PC-3 (cell line): ENCODE data around the gene CD1B. TPM values are rescaled to one million over a fixed set of nuclear protein-coding genes. Genes with fewer than 3 reads are reported as not detected.
"Not testable (repeated sequence)": the region's sequence is repeated elsewhere in the genome, so short reads cannot be mapped to it uniquely, and the experiment has no call there.

ENCODE experiments used
- ATAC-seq: fragments of 200-7000 bp; cut with Tn5 transposase; 2 replicates; pipeline ENCODE4 v1.9.1; 2020; ENCODE audit warnings: mild to moderate bottlenecking, moderate library complexity
- Bru-seq: library from RNA; stranded (reverse); fragments of 400-500 nt; gene quantifications from one replicate; lab custom pipeline; 2021; lab: Mats Ljungman, UMichigan
- BruChase-seq, 2 experiments: library from RNA; stranded (reverse); fragments of 400-500 nt; gene quantifications; one replicate each; lab custom pipeline; 2021; lab: Mats Ljungman, UMichigan
- BruUV-seq: library from RNA; stranded (reverse); fragments of 400-500 nt; replicated peaks from 2 replicates; lab custom pipeline; 2021; lab: Mats Ljungman, UMichigan
- CTCF ChIA-PET: fragments of 300-600 bp; sonication (Branson Sonifier 250); formaldehyde crosslinking; loops from one replicate; lab custom pipeline; 2022; ENCODE audit warnings: antibody characterized with exemption; lab: Charles Lee
- POLR2A ChIA-PET: fragments of 300-600 bp; sonication (Branson Sonifier 250); formaldehyde crosslinking; loops from one replicate; lab custom pipeline; 2022; ENCODE audit warnings: antibody characterized with exemption; ENCODE audit not compliant: unreplicated experiment; lab: Charles Lee
- DNase-seq: peaks from one replicate; pipeline ENCODE4 v3.0.0-alpha.2; 2015
- H2AFZ ChIP-seq: fragments of 300-600 bp; sonication (generic); 2 replicates; pipeline ENCODE4 v1.6.0; 2016; ENCODE audit warnings: antibody characterized with exemption, low read length
- H3F3A ChIP-seq: fragments of 300-600 bp; sonication (generic); one replicate; pipeline ENCODE4 v1.6.0; 2017; ENCODE audit warnings: antibody characterized with exemption, low read length, control low read depth, mild to moderate bottlenecking; ENCODE audit not compliant: unreplicated experiment
- H3K27ac ChIP-seq: fragments of 300-600 bp; sonication (generic); 2 replicates; pipeline ENCODE4 v1.5.1; 2016; ENCODE audit warnings: mild to moderate bottlenecking, low read length
- H3K27me3 ChIP-seq: fragments of 300-600 bp; sonication (generic); 2 replicates; pipeline ENCODE4 v1.6.1; 2016; ENCODE audit warnings: low read length, mixed read lengths
- H3K36me3 ChIP-seq: fragments of 300-600 bp; sonication (generic); 2 replicates; pipeline ENCODE4 v1.6.1; 2016; ENCODE audit warnings: low read depth, mixed run types, low read length, mixed read lengths
- H3K4me1 ChIP-seq: fragments of 300-600 bp; sonication (generic); 2 replicates; pipeline ENCODE4 v1.5.1; 2016; ENCODE audit warnings: low read length; ENCODE audit not compliant: insufficient read depth
- H3K4me2 ChIP-seq: fragments of 300-600 bp; sonication (generic); 2 replicates; pipeline ENCODE4 v1.6.0; 2016; ENCODE audit warnings: low read length
- H3K4me3 ChIP-seq: fragments of 300-600 bp; sonication (generic); 2 replicates; pipeline ENCODE4 v1.5.1; 2016; ENCODE audit warnings: mild to moderate bottlenecking, low read length, mixed read lengths
- H3K79me2 ChIP-seq: fragments of 300-600 bp; sonication (generic); 2 replicates; pipeline ENCODE4 v1.6.1; 2017; ENCODE audit warnings: low read length, mixed read lengths
- H3K9ac ChIP-seq: fragments of 300-600 bp; sonication (generic); 2 replicates; pipeline ENCODE4 v1.6.0; 2016; ENCODE audit warnings: mild to moderate bottlenecking, low read length
- H3K9me2 ChIP-seq: fragments of 300-600 bp; sonication (generic); replicated peaks from 2 replicates; pipeline ENCODE4 v1.6.1; 2016; ENCODE audit warnings: mixed run types, low read length, mixed read lengths
- H3K9me3 ChIP-seq: fragments of 300-600 bp; sonication (generic); 2 replicates; pipeline ENCODE4 v1.6.1; 2016; ENCODE audit warnings: low read length, mixed read lengths
- H4K20me1 ChIP-seq: fragments of 300-600 bp; sonication (generic); 2 replicates; pipeline ENCODE4 v1.6.1; 2016; ENCODE audit warnings: low read length, mixed read lengths
- EZH2 ChIP-seq: fragments of 300-600 bp; sonication (generic); IDR thresholded peaks from one replicate; pipeline ENCODE4 v1.6.1; 2017; ENCODE audit warnings: antibody characterized with exemption, mild to moderate bottlenecking, low read length; ENCODE audit not compliant: unreplicated experiment
- EZH2phosphoT487 ChIP-seq: fragments of 300-600 bp; sonication (generic); IDR thresholded peaks from 2 replicates; pipeline ENCODE4 v1.6.1; 2018; ENCODE audit warnings: mild to moderate bottlenecking, antibody characterized with exemption, low read length, borderline replicate concordance
- intact Hi-C: fragments of 100-400 bp; cut with micrococcal nuclease; formaldehyde crosslinking; loops from 2 replicates; pipeline ENCODE4 v1.9.0; 2023
- long read RNA-seq: library from polyadenylated mRNA; unstranded; transcript quantifications from one replicate; pipeline ENCODE4 v2.0.0, GENCODE V29; 2021; ENCODE audit not compliant: unreplicated experiment
- total RNA-seq: library from RNA; depleted of rRNA; stranded (reverse); fragments of >200 nt; gene quantifications from 2 replicates; pipeline ENCODE4 v1.2.3, GENCODE V29; 2014; rRNA removed
- TF ChIP-seq, protein P1 (sequence below): fragments of 300-600 bp; sonication (generic); conservative IDR thresholded peaks from 2 replicates; pipeline ENCODE4 v1.5.1; 2017; ENCODE audit warnings: antibody characterized with exemption, low read depth, mild to moderate bottlenecking, low read length

CD1B gene
- total RNA-seq (not detected in 2 replicates), Bru-seq, nascent RNA (not detected), BruChase-seq, experiment 1, labeled RNA remaining after a 6-hour chase (not detected), BruChase-seq, experiment 2, labeled RNA remaining after a 2-hour chase (not detected)
- long read RNA-seq, result 0 reads

DNA sequence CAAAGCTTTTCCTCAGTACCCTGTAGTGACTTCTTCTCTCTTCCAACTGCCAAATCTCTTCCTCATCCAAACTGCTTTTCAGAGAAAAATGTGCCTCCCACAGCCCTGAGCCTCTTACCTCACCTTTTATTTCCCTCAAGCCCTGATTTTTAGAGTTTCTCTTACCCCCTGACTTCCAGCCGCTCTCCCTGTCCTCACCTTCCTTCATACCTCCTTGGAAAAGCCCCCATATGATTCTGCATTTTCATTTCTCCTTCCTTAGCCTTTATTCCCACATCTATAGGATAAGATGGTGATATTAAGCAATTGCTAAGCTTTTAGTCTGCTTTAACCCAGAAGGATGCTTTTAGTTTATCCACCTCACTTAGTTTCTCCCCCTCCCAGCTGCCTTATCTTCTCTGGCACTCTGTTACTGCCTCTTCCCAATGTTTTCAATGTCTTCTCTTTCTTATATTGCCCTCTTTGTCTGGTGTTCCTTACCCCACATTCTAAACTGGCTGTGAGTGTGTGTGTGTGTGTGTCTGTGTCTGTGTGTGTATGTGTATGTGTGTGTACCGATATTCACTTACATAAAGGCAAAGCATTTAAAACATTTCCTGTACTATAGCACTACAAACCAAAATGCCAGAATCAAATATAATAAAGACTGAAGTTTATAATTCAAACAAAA, at the start of gene CD1B:
Gene CD1B, minus strand, starts transcription at position 51 of the 670 bp plus-strand sequence. CDS start 108 bp downstream, outside the sequence.
- Histone ChIP-seq H3K9me2 (no peaks in the 10 kb centered on the region), H3F3A (no peaks in the 10 kb centered on the region), H3K4me2 (no peak within 1 kb of the TSS), H3K79me2 (no peaks in the 10 kb centered on the region), H4K20me1 (no peaks in the 10 kb centered on the region), H2AFZ (no peak within 1 kb of the TSS), H3K27me3 (peaks cover 20% of the 10 kb centered on the region), H3K36me3 (no peaks in the 10 kb centered on the region), H3K4me3 (no peak within 1 kb of the TSS), H3K9me3 (0 out of 2 replicates have a peak, but pooled peaks cover 4% of the 10 kb centered on the region), H3K27ac (no peak within 1 kb of the TSS), H3K9ac (no peak within 1 kb of the TSS), H3K4me1 (no peaks in the 10 kb centered on the region)
- no peak for DNase-seq
- ChIA-PET POLR2A (no interaction called here), CTCF (no interaction called here)
- BruUV-seq, result no TSS peak
- ATAC-seq, result no peak
- intact Hi-C loops, result no loop called here
- TF ChIP-seq EZH2phosphoT487 (no peak), EZH2 (no peak)
- TF ChIP-seq, protein P1, sequence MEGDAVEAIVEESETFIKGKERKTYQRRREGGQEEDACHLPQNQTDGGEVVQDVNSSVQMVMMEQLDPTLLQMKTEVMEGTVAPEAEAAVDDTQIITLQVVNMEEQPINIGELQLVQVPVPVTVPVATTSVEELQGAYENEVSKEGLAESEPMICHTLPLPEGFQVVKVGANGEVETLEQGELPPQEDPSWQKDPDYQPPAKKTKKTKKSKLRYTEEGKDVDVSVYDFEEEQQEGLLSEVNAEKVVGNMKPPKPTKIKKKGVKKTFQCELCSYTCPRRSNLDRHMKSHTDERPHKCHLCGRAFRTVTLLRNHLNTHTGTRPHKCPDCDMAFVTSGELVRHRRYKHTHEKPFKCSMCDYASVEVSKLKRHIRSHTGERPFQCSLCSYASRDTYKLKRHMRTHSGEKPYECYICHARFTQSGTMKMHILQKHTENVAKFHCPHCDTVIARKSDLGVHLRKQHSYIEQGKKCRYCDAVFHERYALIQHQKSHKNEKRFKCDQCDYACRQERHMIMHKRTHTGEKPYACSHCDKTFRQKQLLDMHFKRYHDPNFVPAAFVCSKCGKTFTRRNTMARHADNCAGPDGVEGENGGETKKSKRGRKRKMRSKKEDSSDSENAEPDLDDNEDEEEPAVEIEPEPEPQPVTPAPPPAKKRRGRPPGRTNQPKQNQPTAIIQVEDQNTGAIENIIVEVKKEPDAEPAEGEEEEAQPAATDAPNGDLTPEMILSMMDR, result no peak

DNA sequence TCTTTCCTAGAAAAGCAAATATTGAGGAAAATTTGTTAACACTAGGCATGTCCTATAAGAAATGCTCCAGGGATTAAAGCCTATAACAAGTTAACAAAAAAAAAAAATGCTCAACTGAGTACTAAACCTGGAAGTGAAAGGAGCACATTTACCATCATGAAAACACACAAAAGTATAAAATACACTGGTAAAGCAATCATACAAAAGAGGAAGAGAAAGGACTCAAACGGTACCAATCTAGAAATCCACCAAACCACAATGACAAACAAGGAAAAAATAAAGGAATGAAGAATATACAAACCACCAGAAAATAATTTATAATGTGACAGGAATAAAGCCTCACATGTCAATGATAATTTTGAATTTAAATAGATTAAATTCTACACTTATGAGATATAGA, 43.5 kb upstream of the CD1B start:
- Histone ChIP-seq H4K20me1 (no peaks in the 10 kb centered on the region), H3K27ac (no peak overlapping the region), H3K4me2 (no peak overlapping the region), H2AFZ (no peak overlapping the region), H3K36me3 (no peaks in the 10 kb centered on the region), H3K9me2 (no peaks in the 10 kb centered on the region), H3K79me2 (no peaks in the 10 kb centered on the region), H3K9ac (no peak overlapping the region), H3K4me1 (no peaks in the 10 kb centered on the region), H3K27me3 (no peaks in the 10 kb centered on the region), H3K9me3 (no peaks in the 10 kb centered on the region; the same call in none of the 2 replicates), H3F3A (no peaks in the 10 kb centered on the region), H3K4me3 (no peak overlapping the region)
- no TSS peak for BruUV-seq
- ChIA-PET POLR2A (no interaction called here), CTCF (no interaction called here)
- ATAC-seq, result no peak
- no peak for TF ChIP-seq EZH2phosphoT487
- TF ChIP-seq, protein P1, result no peak
- no peak for DNase-seq
- intact Hi-C loops, result no loop called here

DNA sequence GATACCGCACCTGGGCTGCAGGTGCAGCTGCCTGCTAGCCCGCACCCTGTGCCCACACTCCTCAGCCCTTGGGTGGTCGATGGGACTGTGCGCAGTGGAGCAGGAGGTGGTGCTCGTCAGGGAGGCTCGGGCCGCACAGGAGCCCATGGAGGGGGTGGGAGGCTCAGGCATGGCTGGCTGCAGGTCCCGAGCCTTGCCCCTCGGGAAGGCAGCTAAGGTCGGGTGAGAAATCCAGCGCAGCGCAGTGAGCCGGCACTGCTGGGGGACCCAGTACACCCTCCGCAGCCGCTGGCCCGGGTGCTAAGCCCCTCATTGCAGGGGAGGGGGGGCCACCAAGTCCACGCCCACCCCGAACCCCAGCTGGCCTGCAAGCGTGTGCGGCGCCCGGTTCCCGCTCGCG, 42.8 kb upstream of the CD1B start:
- H3K27me3 ChIP-seq, H3K27ac ChIP-seq, H3K9me3 ChIP-seq, H3K79me2 ChIP-seq, H3K9me2 ChIP-seq, H3K36me3 ChIP-seq, ATAC-seq, POLR2A ChIA-PET, H2AFZ ChIP-seq, H3K4me2 ChIP-seq, H3F3A ChIP-seq, CTCF ChIA-PET, H4K20me1 ChIP-seq, H3K4me3 ChIP-seq, H3K9ac ChIP-seq, intact Hi-C loops, BruUV-seq, DNase-seq, H3K4me1 ChIP-seq: not testable (repeated sequence)
